ENCODE results near the gene SLC16A3. TPM values are rescaled to one million over a fixed set of nuclear protein-coding genes. Genes with fewer than 3 reads are reported as not detected.

Gene SLC16A3
- total RNA-seq, 1 donor from 2014 or later, result 15.6 TPM

DNA sequence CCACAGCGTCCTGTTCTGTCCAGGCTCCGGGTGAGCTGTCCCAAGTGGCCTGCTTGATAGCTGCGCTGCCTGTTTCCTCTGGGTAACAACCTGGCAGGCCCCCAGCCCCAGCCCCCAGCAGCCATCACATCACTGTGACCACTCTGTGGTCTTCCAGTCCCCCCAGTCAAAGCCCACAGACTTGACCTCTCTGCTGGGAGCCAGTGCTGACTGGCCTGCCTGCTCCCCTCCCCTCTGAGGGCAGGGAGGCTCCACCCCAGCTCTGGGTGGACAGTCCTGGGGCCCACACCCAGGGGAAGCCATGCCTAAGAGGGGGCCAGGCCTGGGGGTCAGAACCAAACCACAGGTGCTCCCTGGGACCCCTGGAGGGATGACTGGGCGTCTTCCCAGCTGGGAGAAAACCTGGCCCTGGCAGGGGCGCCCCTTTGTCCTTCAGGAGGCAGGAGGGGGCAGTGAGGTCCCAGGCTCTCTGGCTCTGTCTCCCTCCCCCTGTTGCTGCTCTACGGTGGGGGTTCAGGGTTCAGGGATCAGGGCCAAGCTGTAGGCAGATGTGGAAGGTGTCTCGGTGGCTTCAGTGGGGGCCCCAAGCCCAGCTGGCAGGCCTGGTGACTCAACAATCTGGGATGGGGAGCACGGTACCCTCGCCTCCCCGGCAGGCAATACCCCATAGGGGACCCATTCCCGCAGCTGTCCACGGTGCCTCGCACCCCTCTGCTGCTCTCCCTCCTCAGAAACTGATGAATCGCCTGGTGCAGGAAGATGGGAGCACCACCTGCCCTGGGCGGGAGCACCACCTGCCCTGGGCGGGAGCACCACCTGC, 1.8 kb upstream of the SLC16A3 start:
- Mint-ChIP-seq H3K27ac (ENCODE audit: unreplicated experiment) (no peak overlapping the region), H3K4me1 (ENCODE audit: low read depth, unreplicated experiment) (no peaks in the 10 kb centered on the region), H3K9me3 (ENCODE audit: unreplicated experiment) (no peaks in the 10 kb centered on the region), H3K4me3 (ENCODE audit: unreplicated experiment) (no peak overlapping the region), H3K36me3 (ENCODE audit: unreplicated experiment) (no peaks in the 10 kb centered on the region), H3K27me3 (ENCODE audit: unreplicated experiment) (peaks cover 11% of the 10 kb centered on the region)
- TF ChIP-seq, protein P1, sequence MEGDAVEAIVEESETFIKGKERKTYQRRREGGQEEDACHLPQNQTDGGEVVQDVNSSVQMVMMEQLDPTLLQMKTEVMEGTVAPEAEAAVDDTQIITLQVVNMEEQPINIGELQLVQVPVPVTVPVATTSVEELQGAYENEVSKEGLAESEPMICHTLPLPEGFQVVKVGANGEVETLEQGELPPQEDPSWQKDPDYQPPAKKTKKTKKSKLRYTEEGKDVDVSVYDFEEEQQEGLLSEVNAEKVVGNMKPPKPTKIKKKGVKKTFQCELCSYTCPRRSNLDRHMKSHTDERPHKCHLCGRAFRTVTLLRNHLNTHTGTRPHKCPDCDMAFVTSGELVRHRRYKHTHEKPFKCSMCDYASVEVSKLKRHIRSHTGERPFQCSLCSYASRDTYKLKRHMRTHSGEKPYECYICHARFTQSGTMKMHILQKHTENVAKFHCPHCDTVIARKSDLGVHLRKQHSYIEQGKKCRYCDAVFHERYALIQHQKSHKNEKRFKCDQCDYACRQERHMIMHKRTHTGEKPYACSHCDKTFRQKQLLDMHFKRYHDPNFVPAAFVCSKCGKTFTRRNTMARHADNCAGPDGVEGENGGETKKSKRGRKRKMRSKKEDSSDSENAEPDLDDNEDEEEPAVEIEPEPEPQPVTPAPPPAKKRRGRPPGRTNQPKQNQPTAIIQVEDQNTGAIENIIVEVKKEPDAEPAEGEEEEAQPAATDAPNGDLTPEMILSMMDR (IDR thresholded peaks at IDR 0.05; ENCODE audit: partially characterized antibody, unreplicated experiment), result no peak
- no peak for DNase-seq

DNA sequence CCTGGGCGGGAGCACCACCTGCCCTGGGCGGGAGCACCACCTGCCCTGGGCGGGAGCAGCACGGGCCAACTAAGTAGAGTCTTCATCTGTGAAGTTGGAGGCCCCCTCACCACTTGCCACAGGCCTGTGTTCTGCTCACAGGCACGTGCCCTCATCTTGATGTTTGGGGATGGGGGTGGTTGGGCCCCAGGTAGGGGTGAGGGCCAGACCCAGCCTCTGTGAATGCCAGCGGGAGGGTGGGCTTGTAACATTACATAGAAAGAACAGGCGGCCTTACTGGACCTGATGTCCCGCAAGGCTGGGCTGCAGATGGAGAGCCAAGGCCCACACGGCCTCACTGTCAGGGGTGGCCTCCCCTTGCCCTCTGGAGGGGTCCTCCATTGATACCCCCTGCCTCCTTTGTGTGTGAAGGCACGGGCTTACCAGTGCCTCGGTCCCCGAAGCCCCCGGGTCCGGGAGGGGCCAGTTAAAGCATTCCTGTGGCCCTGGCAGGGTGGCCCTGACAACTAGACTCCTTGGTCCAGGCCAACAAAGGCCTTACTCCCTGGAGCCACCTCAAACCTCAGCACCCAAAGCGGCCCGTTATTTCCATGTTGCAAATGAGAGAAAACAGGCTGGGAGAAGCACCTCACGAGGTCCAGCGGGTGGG, 1.1 kb upstream of the SLC16A3 start:
- DNase-seq, result no peak
- TF ChIP-seq, protein P1 (IDR thresholded peaks at IDR 0.05; ENCODE audit: partially characterized antibody, unreplicated experiment), result no peak
- peaks cover 11% of the 10 kb centered on the region for H3K27me3 Mint-ChIP-seq (ENCODE audit: unreplicated experiment)
- no peaks in the 10 kb centered on the region for H3K36me3 Mint-ChIP-seq (ENCODE audit: unreplicated experiment)
- no peaks in the 10 kb centered on the region for H3K4me1 Mint-ChIP-seq (ENCODE audit: low read depth, unreplicated experiment)
- no peak overlapping the region for H3K27ac Mint-ChIP-seq (ENCODE audit: unreplicated experiment)
- H3K4me3 Mint-ChIP-seq (ENCODE audit: unreplicated experiment), result no peak overlapping the region
- H3K9me3 Mint-ChIP-seq (ENCODE audit: unreplicated experiment), result no peaks in the 10 kb centered on the region

DNA sequence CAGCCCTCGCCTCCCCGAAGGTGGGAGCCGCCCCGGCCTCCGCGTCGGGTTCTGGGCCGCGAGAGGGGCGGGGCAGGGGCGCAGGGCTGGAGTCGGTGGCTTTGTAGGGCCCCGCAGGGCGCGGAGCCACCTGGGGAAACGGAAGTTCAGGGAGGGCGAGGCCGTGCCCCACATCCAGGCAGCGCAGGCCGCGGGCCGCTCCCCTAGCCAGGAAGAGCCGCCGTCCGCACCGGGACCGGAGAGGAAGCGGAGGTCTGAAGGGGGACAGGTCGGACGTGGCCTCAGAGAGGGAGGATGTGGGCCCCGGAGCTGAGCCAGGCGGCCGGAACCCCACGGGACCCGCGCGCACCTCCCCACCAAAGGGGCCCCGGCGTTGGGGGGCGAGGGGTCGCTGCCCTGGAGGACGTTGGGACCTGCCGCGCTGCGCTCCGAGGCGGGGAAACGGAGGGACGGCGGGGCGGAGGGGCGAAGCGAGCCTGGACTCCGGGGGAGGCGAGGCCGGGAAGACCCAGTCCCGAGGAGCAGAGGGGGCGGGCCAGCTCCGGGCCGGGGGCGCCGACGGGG, 482 bp upstream of the SLC16A3 start:
- Mint-ChIP-seq H3K9me3 (ENCODE audit: unreplicated experiment) (no peaks in the 10 kb centered on the region), H3K27ac (ENCODE audit: unreplicated experiment) (no peak overlapping the region), H3K4me1 (ENCODE audit: low read depth, unreplicated experiment) (no peaks in the 10 kb centered on the region), H3K27me3 (ENCODE audit: unreplicated experiment) (peaks cover 11% of the 10 kb centered on the region), H3K4me3 (ENCODE audit: unreplicated experiment) (no peak overlapping the region), H3K36me3 (ENCODE audit: unreplicated experiment) (no peaks in the 10 kb centered on the region)
- TF ChIP-seq, protein P1 (IDR thresholded peaks at IDR 0.05; ENCODE audit: partially characterized antibody, unreplicated experiment), result no peak
- no peak for DNase-seq

DNA sequence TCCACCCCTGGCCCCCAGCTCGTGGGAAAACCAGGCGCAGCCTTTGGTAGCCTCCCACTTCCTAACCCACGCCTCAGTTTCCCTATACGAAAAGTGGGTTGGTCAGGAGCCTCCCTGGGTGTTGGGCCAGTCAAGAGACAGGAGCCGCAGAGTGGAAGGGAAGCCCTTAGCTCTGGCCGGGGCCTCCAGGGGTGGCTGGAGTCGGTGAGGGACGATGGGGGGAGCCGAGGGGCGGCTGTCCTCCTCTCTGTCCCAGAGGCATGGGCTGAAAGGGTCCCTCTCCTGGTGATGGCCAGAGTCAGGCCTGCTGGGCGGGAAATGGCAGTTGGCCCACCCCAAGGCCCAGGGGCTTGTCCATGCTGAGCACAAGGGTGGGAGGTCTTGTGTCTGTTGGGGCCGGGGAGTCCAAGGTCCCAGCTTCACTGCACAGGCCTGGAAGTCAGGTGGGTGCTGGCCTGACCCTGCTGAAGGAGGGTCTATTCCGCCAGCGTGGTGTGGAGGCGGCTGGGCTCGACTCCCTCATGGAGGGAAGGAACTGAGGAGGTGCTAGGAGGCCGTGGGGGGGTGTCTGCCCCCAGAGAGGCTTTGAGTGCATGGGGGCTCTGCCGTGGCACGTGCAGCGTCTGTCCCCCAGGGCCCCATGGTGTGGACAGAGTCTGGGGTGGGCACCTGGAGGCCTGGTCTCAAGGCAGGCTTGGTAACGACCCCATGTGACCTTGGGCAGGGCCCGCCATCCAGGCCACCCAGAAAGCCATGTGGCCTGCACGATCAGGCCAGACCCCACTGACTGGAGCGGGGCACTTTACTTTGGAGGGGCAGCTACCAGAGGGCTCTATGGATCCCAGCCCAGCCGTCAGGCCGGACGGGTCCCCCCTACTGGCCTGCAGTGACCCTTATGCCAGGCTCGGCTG, 1.1 kb downstream of the SLC16A3 start:
- TF ChIP-seq, protein P1 (IDR thresholded peaks at IDR 0.05; ENCODE audit: partially characterized antibody, unreplicated experiment), result no peak
- Mint-ChIP-seq H3K36me3 (ENCODE audit: unreplicated experiment) (no peaks in the 10 kb centered on the region), H3K27me3 (ENCODE audit: unreplicated experiment) (peaks cover 4% of the 10 kb centered on the region), H3K9me3 (ENCODE audit: unreplicated experiment) (no peaks in the 10 kb centered on the region), H3K4me3 (ENCODE audit: unreplicated experiment) (peak overlapping the region; percentile 46), H3K27ac (ENCODE audit: unreplicated experiment) (no peak overlapping the region), H3K4me1 (ENCODE audit: low read depth, unreplicated experiment) (peaks cover under 1% of the 10 kb centered on the region)
- DNase-seq, result no peak

Data from glutamatergic neuron (in vitro differentiated cells).